GM23338 (cell line): ENCODE data around the gene LRFN4. TPM values are rescaled to one million over a fixed set of nuclear protein-coding genes. Genes with fewer than 3 reads are reported as not detected.

ENCODE experiments used
- ATAC-seq: fragments of 200-7000 bp; cut with Tn5 transposase; 3 replicates; pipeline ENCODE4 v1.9.1; 2020
- DNase-seq: peaks from one replicate; pipeline ENCODE4 v3.0.0-alpha.2; 2015; ENCODE audit warnings: low spot score
- H2AFZ ChIP-seq: fragments of 200-600 bp; sonication (generic); 2 replicates; pipeline ENCODE4 v1.8.0; 2016; ENCODE audit warnings: antibody characterized with exemption, mild to moderate bottlenecking, moderate library complexity
- H3F3A ChIP-seq: fragments of 200-600 bp; sonication (generic); replicated peaks from 2 replicates; pipeline ENCODE4 v1.8.0; 2017; ENCODE audit warnings: antibody characterized with exemption, mixed run types, low read depth
- H3K27ac ChIP-seq: fragments of 200-600 bp; sonication (generic); 2 replicates; pipeline ENCODE4 v1.6.1; 2016; ENCODE audit warnings: low read depth
- H3K27me3 ChIP-seq: fragments of 200-600 bp; sonication (generic); 2 replicates; pipeline ENCODE4 v1.8.0; 2016; ENCODE audit warnings: mild to moderate bottlenecking, mixed run types, moderate library complexity; ENCODE audit not compliant: insufficient read depth
- H3K36me3 ChIP-seq: fragments of 200-600 bp; sonication (generic); 2 replicates; pipeline ENCODE4 v1.8.0; 2016; ENCODE audit warnings: mild to moderate bottlenecking; ENCODE audit not compliant: insufficient read depth
- H3K4me1 ChIP-seq: fragments of 200-600 bp; sonication (generic); 2 replicates; pipeline ENCODE4 v1.8.0; 2016; ENCODE audit warnings: mild to moderate bottlenecking, moderate library complexity; ENCODE audit not compliant: insufficient read depth
- H3K4me2 ChIP-seq: fragments of 200-600 bp; sonication (generic); 2 replicates; pipeline ENCODE4 v1.7.1; 2017; ENCODE audit warnings: mixed run types
- H3K4me3 ChIP-seq: fragments of 200-600 bp; sonication (generic); 2 replicates; pipeline ENCODE4 v1.6.1; 2016; ENCODE audit warnings: mixed run types
- H3K79me2 ChIP-seq: fragments of 200-600 bp; sonication (generic); replicated peaks from 2 replicates; pipeline ENCODE4 v1.8.0; 2017; ENCODE audit warnings: mild to moderate bottlenecking; ENCODE audit not compliant: insufficient read depth
- H3K9me2 ChIP-seq: fragments of 200-600 bp; sonication (generic); 2 replicates; pipeline ENCODE4 v1.8.0; 2017; ENCODE audit not compliant: insufficient read depth
- H4K20me1 ChIP-seq: fragments of 200-600 bp; sonication (generic); replicated peaks from 2 replicates; pipeline ENCODE4 v1.8.0; 2017; ENCODE audit warnings: mild to moderate bottlenecking; ENCODE audit not compliant: insufficient read depth
- H3K27ac Mint-ChIP-seq: 2 replicates; pipeline ENCODE4 v1.8.0; 2020; ENCODE audit warnings: inconsistent platforms, mild to moderate bottlenecking, moderate library complexity, mixed read lengths
- H3K27me3 Mint-ChIP-seq: 3 replicates; pipeline ENCODE4 v1.8.0; 2022; ENCODE audit warnings: low read depth, mild to moderate bottlenecking, moderate library complexity, mixed read lengths, inconsistent platforms; ENCODE audit not compliant: insufficient read depth, poor library complexity
- H3K36me3 Mint-ChIP-seq: 3 replicates; pipeline ENCODE4 v1.8.0; 2021; ENCODE audit warnings: low read depth, mild to moderate bottlenecking, inconsistent platforms, moderate library complexity, mixed read lengths
- H3K4me1 Mint-ChIP-seq: 3 replicates; pipeline ENCODE4 v1.8.0; 2020; ENCODE audit warnings: mild to moderate bottlenecking, inconsistent platforms, mixed read lengths
- H3K4me3 Mint-ChIP-seq: 3 replicates; pipeline ENCODE4 v1.8.0; 2021; ENCODE audit warnings: moderate library complexity, mild to moderate bottlenecking, inconsistent platforms, mixed read lengths
- H3K9me3 Mint-ChIP-seq: 3 replicates; pipeline ENCODE4 v1.8.0; 2020; ENCODE audit warnings: moderate library complexity, mild to moderate bottlenecking, inconsistent platforms, mixed read lengths
- CTCF ChIP-seq, 2 experiments: fragments of 200-600 bp in 1 of 2; sonication (generic) in 1 of 2; conservative IDR thresholded peaks; 2 replicates each; pipeline versions ENCODE4 v1.5.1 to v1.6.1; 2016 to 2017; ENCODE audit warnings: antibody characterized with exemption in 2 of 2, low read depth in 2 of 2, mild to moderate bottlenecking in 2 of 2, moderate library complexity in 1 of 2
- ETS1 ChIP-seq: IDR thresholded peaks from 2 replicates; pipeline ENCODE4 v1.6.1; 2016; ENCODE audit warnings: antibody characterized with exemption
- EZH2phosphoT487 ChIP-seq: fragments of 200-600 bp; sonication (generic); IDR thresholded peaks from one replicate; pipeline ENCODE4 v1.8.1; 2018; ENCODE audit warnings: antibody characterized with exemption; ENCODE audit not compliant: unreplicated experiment
- JUNB ChIP-seq: IDR thresholded peaks from one replicate; pipeline ENCODE4 v1.6.1; 2016; ENCODE audit warnings: antibody characterized with exemption; ENCODE audit not compliant: unreplicated experiment
- NANOG ChIP-seq: IDR thresholded peaks from 2 replicates; pipeline ENCODE4 v1.6.1; 2016; ENCODE audit warnings: antibody characterized with exemption, borderline replicate concordance
- POLR2AphosphoS5 ChIP-seq: IDR thresholded peaks from 2 replicates; pipeline ENCODE4 v1.6.1; 2016; ENCODE audit warnings: antibody characterized with exemption, low read depth
- REST ChIP-seq: IDR thresholded peaks from one replicate; pipeline ENCODE4 v1.6.1; 2018; ENCODE audit warnings: antibody characterized with exemption; ENCODE audit not compliant: unreplicated experiment
- ZNF114 ChIP-seq: fragments of 250-450 bp; sonication (Bioruptor Pico); IDR thresholded peaks from 2 replicates; pipeline ENCODE4 v1.5.0; 2020; ENCODE audit warnings: mild to moderate bottlenecking, moderate library complexity
- ZNF331 ChIP-seq: fragments of 250-450 bp; sonication (Bioruptor Pico); IDR thresholded peaks from 2 replicates; pipeline ENCODE4 v1.5.0; 2020; ENCODE audit warnings: low read depth, mild to moderate bottlenecking, moderate library complexity
- polyA plus RNA-seq: library from polyadenylated mRNA; unstranded; fragments of >200 nt; fragmentation: Nextera tagmentation; extraction: Ambion mirVana; gene quantifications from 2 replicates; pipeline ENCODE4 v1.2.1, GENCODE V29; 2016
- total RNA-seq: library from RNA; depleted of rRNA; stranded (reverse); fragments of >200 nt; shearing (Covaris generic); gene quantifications from 2 replicates; pipeline ENCODE4 v1.2.3, GENCODE V29; 2014

Gene LRFN4
- total and polyA plus RNA-seq, 2 experiments from 2014 or later: 9.8 to 63.5 TPM

GRCh38 chr11:66854729-66855211 is 2.1 kb upstream of the LRFN4 start:
- peaks cover 18% of the 10 kb centered on the region for H3K4me1 Mint-ChIP-seq
- peaks cover 2% of the 10 kb centered on the region for H3K36me3 Mint-ChIP-seq
- DNase-seq (no peak), ATAC-seq (no peak)
- no peak overlapping the region for H2AFZ ChIP-seq
- H3K27me3 ChIP-seq: no peaks in the 10 kb centered on the region
- no peaks in the 10 kb centered on the region for H3K36me3 ChIP-seq
- no peaks in the 10 kb centered on the region for H3K9me3 Mint-ChIP-seq
- no peak overlapping the region; the same call in 1 of the 2 replicates for H3K4me3 ChIP-seq
- H3K79me2 ChIP-seq: no peaks in the 10 kb centered on the region
- H4K20me1 ChIP-seq: no peaks in the 10 kb centered on the region
- peaks cover 34% of the 10 kb centered on the region for H3K27me3 Mint-ChIP-seq
- H3F3A ChIP-seq: peaks cover 11% of the 10 kb centered on the region; the same call in 1 of the 2 replicates
- no peaks in the 10 kb centered on the region for H3K9me2 ChIP-seq
- no peak for TF ChIP-seq CTCF (conservative IDR thresholded peaks at IDR 0.05; ENCODE audit: low read depth in 2 of 2)
- peak overlapping the region; percentile 94; the same call in 1 of the 2 replicates for H3K27ac Mint-ChIP-seq
- peak overlapping the region; percentile 85; the same call in 2 of the 3 replicates for H3K4me3 Mint-ChIP-seq
- no peak overlapping the region for H3K4me2 ChIP-seq
- peaks cover 11% of the 10 kb centered on the region for H3K4me1 ChIP-seq
- no peak overlapping the region for H3K27ac ChIP-seq

- no peaks in the 10 kb centered on the region for H3K79me2 ChIP-seq
- H3K36me3 ChIP-seq: no peaks in the 10 kb centered on the region
- H2AFZ ChIP-seq: peak overlapping the region; percentile 90
- H3F3A ChIP-seq: peaks cover 11% of the 10 kb centered on the region; the same call in 1 of the 2 replicates
- peak overlapping the region; percentile 94 for H3K27ac Mint-ChIP-seq
- no peaks in the 10 kb centered on the region for H3K27me3 ChIP-seq
- H4K20me1 ChIP-seq: no peaks in the 10 kb centered on the region
- H3K27me3 Mint-ChIP-seq: peaks cover 37% of the 10 kb centered on the region
- H3K4me3 Mint-ChIP-seq: peak overlapping the region; percentile 93
- H3K9me3 Mint-ChIP-seq: no peaks in the 10 kb centered on the region
- H3K9me2 ChIP-seq: no peaks in the 10 kb centered on the region
- peak overlapping the region; percentile 88 for H3K4me3 ChIP-seq
- peaks cover 18% of the 10 kb centered on the region for H3K4me1 Mint-ChIP-seq
- H3K4me2 ChIP-seq: peak overlapping the region; percentile 91
- DNase-seq (peak; percentile 96), ATAC-seq (peak; percentile 74)
- peaks cover 2% of the 10 kb centered on the region for H3K36me3 Mint-ChIP-seq
- peak overlapping the region; percentile 93 for H3K27ac ChIP-seq
- peaks cover 11% of the 10 kb centered on the region for H3K4me1 ChIP-seq
- TF ChIP-seq ETS1 (no peak; the same call in 1 of the 2 replicates), REST (no peak), POLR2AphosphoS5 (peak; percentile 74), NANOG (no peak), ZNF331 (CRISPR knock-in tag) (no peak), EZH2phosphoT487 (no peak), CTCF (conservative IDR thresholded peaks at IDR 0.05; ENCODE audit: low read depth in 2 of 2) (no peak), JUNB (no peak), ZNF114 (CRISPR knock-in tag) (no peak)
Measured at GRCh38 chr11:66855574-66856495, 1.0 kb upstream of the LRFN4 start.
